Mononuclear cell (primary cell): ENCODE results near the gene CDK5R2. TPM values are rescaled to one million over a fixed set of nuclear protein-coding genes. Genes with fewer than 3 reads are reported as not detected.

Source experiments
- H3K27me3 ChIP-seq: 2 replicates; pipeline ENCODE4 v1.6.0; 2011; ENCODE audit warnings: low read length, control low read depth; ENCODE audit not compliant: insufficient read depth
- H3K4me1 ChIP-seq: 2 replicates; pipeline ENCODE4 v1.5.1; 2011; ENCODE audit warnings: mild to moderate bottlenecking, low read length, control low read depth; ENCODE audit not compliant: insufficient read depth
- H3K4me3 ChIP-seq: 2 replicates; pipeline ENCODE4 v1.5.1; 2011; ENCODE audit warnings: mild to moderate bottlenecking, low read length, moderate library complexity
- H3K9me3 ChIP-seq: 2 replicates; pipeline ENCODE4 v1.5.1; 2011; ENCODE audit warnings: low read depth, mild to moderate bottlenecking, control low read depth, low read length
- total RNA-seq: library from RNA; depleted of rRNA; stranded (reverse); fragments of >200 nt; gene quantifications from one replicate; pipeline ENCODE4 v1.2.3, GENCODE V29; 2012

Gene CDK5R2
- total RNA-seq, 1 donor = not detected

- Histone ChIP-seq H3K4me1 (peaks cover 17% of the 10 kb centered on the region), H3K4me3 (no peak overlapping the region), H3K27me3 (peaks cover 72% of the 10 kb centered on the region), H3K9me3 (no peaks in the 10 kb centered on the region)
Observed at GRCh38 chr2:219001100-219001576, 41.7 kb downstream of the CDK5R2 start.

- Histone ChIP-seq H3K4me1 (peaks cover 16% of the 10 kb centered on the region), H3K4me3 (no peak overlapping the region), H3K27me3 (peaks cover 66% of the 10 kb centered on the region)
Observed at GRCh38 chr2:219001577-219002394, 42.3 kb downstream of the CDK5R2 start.

GRCh38 chr2:219002395-219003266 lies 43.2 kb downstream of the CDK5R2 start:
- Histone ChIP-seq H3K27me3 (peaks cover 59% of the 10 kb centered on the region), H3K4me3 (no peak overlapping the region), H3K4me1 (peaks cover 16% of the 10 kb centered on the region), H3K9me3 (no peaks in the 10 kb centered on the region)

More at GRCh38 chr2:219001577-219002394, 42.3 kb downstream of the CDK5R2 start:
- no peaks in the 10 kb centered on the region for H3K9me3 ChIP-seq

DNA sequence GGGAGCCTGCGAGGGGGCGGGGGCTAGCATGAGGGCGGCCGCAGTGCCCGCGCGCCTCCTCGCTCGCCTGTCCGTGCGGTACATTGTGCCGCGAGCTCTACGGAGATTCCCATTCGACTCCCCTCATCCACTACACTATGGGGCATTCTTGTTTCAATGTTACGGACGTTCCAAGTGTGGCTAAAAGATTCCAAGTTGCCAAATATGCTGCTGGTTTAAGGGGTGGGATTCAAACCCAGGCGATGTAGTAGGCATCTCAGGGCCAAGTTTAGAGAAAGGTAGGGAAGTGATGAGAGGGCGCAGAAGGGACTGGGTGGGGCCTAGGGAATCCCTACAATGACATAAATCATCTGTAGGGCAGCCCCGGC lies 43.8 kb downstream of the CDK5R2 start:
- Histone ChIP-seq H3K27me3 (peaks cover 58% of the 10 kb centered on the region), H3K4me3 (no peak overlapping the region), H3K9me3 (no peaks in the 10 kb centered on the region), H3K4me1 (peaks cover 16% of the 10 kb centered on the region)

DNA sequence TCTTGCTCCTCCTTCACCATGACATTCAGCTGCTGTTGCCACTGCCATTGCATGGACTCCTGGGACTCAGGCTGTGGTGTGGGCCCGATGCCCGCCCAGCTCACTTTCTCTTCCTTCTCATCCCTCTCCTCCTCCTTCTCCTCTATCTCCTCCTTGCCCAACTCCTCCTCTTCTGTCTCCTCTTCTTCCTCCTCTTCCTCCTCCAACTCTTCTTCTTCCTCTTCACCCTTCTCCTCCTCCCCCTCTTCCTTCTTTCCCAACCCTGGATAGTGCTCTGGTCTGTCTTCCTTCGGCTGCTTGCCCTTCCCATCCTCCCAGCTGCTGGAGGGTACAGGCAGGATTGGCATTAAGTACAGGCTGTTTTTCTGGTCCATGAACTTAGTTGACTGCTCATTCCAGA lies 44.5 kb downstream of the CDK5R2 start:
- H3K4me1 ChIP-seq = peaks cover 16% of the 10 kb centered on the region
- no peak overlapping the region for H3K4me3 ChIP-seq
- H3K27me3 ChIP-seq = peaks cover 56% of the 10 kb centered on the region
- H3K9me3 ChIP-seq = no peaks in the 10 kb centered on the region

DNA sequence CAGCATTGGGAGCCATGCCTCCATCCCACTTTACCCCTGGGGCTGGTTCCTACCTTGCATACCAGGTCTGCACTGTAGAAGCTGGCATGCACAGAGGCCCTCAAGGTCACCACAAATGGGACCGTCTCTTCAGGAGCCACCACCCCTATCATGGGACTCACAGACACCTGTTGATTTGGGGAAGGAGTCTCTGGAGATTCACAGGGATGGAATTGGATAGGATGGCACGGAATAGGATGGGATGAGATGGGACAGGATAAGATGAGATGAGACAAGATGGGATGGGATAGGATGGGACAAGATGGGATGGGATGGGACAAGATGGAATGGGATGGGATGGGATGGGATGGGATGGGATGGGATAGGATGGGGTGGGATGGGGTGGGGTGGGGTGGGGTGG lies 49.8 kb downstream of the CDK5R2 start:
- Histone ChIP-seq H3K4me3 (no peak overlapping the region), H3K9me3 (no peaks in the 10 kb centered on the region), H3K4me1 (no peaks in the 10 kb centered on the region), H3K27me3 (peaks cover 7% of the 10 kb centered on the region)

- Histone ChIP-seq H3K4me3 (no peak overlapping the region), H3K9me3 (no peaks in the 10 kb centered on the region), H3K27me3 (peaks cover 3% of the 10 kb centered on the region), H3K4me1 (no peaks in the 10 kb centered on the region)
Observed at GRCh38 chr2:219010162-219010756, 50.8 kb downstream of the CDK5R2 start.

GRCh38 chr2:219010873-219011272 lies 51.4 kb downstream of the CDK5R2 start:
- Histone ChIP-seq H3K4me1 (no peaks in the 10 kb centered on the region), H3K4me3 (no peak overlapping the region), H3K9me3 (no peaks in the 10 kb centered on the region), H3K27me3 (peaks cover 2% of the 10 kb centered on the region)

Other genes with a start within 250 kb of the CDK5R2 start
- 10.4 TPM for gene TTLL4, start 248.8 kb upstream of the CDK5R2 start, total RNA-seq
- 10.8 TPM for gene CYP27A1, start 177.5 kb upstream of the CDK5R2 start, total RNA-seq
- not detected for gene PRKAG3, start 127.9 kb upstream of the CDK5R2 start, total RNA-seq
- not detected for gene WNT6, start 99.9 kb upstream of the CDK5R2 start, total RNA-seq
- 1.5 TPM for gene WNT10A, start 78.8 kb upstream of the CDK5R2 start, total RNA-seq
- gene FEV, start 25.5 kb downstream of the CDK5R2 start, total RNA-seq = not detected
- not detected for gene CRYBA2, start 33.8 kb downstream of the CDK5R2 start, total RNA-seq
- 0.10 TPM for gene CFAP65, start 81.8 kb downstream of the CDK5R2 start, total RNA-seq
- 0.10 TPM for gene IHH, start 101.3 kb downstream of the CDK5R2 start, total RNA-seq
- gene NHEJ1, start 201.1 kb downstream of the CDK5R2 start, total RNA-seq = 13.7 TPM
- gene SLC23A3, start 210.4 kb downstream of the CDK5R2 start, total RNA-seq = 0.31 TPM
- gene CNPPD1, start 217.3 kb downstream of the CDK5R2 start, total RNA-seq = 27.5 TPM
- 64.0 TPM for gene RETREG2, start 218.6 kb downstream of the CDK5R2 start, total RNA-seq
- 41.6 TPM for gene ZFAND2B, start 247.1 kb downstream of the CDK5R2 start, total RNA-seq